ENCODE data around the gene CLDN10. TPM values are rescaled to one million over a fixed set of nuclear protein-coding genes. Genes with fewer than 3 reads are reported as not detected.

The CLDN10 gene
- total RNA-seq, 1 experiment from 2014 or later = 10.5 TPM

DNA sequence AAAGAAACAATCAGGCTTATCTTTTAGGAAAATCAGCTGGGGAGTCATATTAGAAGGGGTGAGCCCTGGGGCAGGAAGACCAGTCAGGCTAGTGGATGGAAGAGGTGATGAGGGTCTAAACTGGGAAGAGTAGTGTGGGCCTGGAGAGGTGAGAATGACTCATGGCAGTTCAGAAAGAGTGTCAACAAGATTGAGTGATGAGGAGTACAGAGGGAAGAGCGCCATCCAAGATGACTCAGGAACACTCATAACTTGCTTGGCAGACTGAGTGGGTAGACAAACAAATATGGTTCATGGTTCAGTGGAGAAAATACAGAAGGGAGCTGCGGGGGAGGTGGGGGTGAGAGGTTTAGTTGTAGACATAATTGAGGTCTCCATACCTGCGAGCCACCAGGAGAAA lies 17.3 kb upstream of the CLDN10 start:
- ATAC-seq = peak; percentile 93

DNA sequence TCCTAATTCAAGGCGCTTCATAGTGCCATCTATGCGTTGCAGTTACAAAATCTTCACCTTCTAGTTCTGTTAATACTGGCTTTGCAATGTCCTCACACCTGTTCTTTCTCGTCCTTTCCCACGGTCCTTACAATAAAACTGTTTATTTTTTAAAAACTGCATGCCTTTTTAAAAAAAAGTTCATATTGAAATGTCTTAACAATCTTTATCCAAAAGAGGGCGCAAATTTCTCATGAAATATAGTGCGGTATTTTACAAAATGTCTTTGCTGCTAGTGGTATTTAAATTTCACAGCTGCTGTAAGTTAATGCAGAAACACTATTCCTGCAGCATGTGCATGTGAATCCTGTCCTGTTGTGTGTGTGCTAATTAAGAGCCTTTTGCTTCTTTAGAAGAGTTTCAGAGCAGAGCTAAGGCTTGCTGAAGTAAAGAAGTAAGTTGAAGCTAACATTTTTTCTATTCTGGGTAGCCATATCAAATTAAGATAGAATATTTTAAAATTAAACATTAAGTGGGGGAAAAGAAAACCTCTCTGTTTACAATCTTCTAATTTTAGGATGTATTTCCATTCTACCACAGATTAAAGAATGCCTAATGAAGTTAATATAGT lies 15.8 kb upstream of the CLDN10 start:
- DNase-seq (ENCODE audit: low read depth, low spot score) (no peak), ATAC-seq (no peak)
- TF ChIP-seq, protein P1, sequence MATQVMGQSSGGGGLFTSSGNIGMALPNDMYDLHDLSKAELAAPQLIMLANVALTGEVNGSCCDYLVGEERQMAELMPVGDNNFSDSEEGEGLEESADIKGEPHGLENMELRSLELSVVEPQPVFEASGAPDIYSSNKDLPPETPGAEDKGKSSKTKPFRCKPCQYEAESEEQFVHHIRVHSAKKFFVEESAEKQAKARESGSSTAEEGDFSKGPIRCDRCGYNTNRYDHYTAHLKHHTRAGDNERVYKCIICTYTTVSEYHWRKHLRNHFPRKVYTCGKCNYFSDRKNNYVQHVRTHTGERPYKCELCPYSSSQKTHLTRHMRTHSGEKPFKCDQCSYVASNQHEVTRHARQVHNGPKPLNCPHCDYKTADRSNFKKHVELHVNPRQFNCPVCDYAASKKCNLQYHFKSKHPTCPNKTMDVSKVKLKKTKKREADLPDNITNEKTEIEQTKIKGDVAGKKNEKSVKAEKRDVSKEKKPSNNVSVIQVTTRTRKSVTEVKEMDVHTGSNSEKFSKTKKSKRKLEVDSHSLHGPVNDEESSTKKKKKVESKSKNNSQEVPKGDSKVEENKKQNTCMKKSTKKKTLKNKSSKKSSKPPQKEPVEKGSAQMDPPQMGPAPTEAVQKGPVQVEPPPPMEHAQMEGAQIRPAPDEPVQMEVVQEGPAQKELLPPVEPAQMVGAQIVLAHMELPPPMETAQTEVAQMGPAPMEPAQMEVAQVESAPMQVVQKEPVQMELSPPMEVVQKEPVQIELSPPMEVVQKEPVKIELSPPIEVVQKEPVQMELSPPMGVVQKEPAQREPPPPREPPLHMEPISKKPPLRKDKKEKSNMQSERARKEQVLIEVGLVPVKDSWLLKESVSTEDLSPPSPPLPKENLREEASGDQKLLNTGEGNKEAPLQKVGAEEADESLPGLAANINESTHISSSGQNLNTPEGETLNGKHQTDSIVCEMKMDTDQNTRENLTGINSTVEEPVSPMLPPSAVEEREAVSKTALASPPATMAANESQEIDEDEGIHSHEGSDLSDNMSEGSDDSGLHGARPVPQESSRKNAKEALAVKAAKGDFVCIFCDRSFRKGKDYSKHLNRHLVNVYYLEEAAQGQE (IDR thresholded peaks at IDR 0.05; ENCODE audit: insufficient read depth in 1 of 2, low read depth in 2 of 2, low read length in 1 of 2) = no peak
- TF ChIP-seq, protein P2, sequence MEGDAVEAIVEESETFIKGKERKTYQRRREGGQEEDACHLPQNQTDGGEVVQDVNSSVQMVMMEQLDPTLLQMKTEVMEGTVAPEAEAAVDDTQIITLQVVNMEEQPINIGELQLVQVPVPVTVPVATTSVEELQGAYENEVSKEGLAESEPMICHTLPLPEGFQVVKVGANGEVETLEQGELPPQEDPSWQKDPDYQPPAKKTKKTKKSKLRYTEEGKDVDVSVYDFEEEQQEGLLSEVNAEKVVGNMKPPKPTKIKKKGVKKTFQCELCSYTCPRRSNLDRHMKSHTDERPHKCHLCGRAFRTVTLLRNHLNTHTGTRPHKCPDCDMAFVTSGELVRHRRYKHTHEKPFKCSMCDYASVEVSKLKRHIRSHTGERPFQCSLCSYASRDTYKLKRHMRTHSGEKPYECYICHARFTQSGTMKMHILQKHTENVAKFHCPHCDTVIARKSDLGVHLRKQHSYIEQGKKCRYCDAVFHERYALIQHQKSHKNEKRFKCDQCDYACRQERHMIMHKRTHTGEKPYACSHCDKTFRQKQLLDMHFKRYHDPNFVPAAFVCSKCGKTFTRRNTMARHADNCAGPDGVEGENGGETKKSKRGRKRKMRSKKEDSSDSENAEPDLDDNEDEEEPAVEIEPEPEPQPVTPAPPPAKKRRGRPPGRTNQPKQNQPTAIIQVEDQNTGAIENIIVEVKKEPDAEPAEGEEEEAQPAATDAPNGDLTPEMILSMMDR (IDR thresholded peaks at IDR 0.05) = peak; percentile 48; the same call in 1 of the 2 replicates
- Histone ChIP-seq H3K27ac (ENCODE audit: low read length) (no peak overlapping the region), H3K36me3 (ENCODE audit: control insufficient read depth, insufficient read depth, low read length) (no peaks in the 10 kb centered on the region), H3K4me1 (ENCODE audit: control insufficient read depth, insufficient read depth, low read length) (peaks cover 39% of the 10 kb centered on the region), H3K27me3 (ENCODE audit: control insufficient read depth, insufficient read depth, low read length) (no peaks in the 10 kb centered on the region), H3K4me3 (ENCODE audit: low read depth in 2 of 2, low read length in 2 of 2) (no peak overlapping the region), H3K9me3 (ENCODE audit: control insufficient read depth, insufficient read depth, low read depth, low read length) (no peaks in the 10 kb centered on the region)
- ChIA-PET CTCF (interaction anchor here (0.7 kb wide), 1 partner anchor 49 kb away, joined by 3 read pairs; no protein-coding TSS in a partner anchor), POLR2A (no interaction called here)
- in situ Hi-C loops (cut with HindIII; ENCODE audit: low pct_unique_long_range_greater_than_20kb, low sequenced_read_pairs) = no loop called here
- intact Hi-C loops (cut with micrococcal nuclease; ENCODE audit: unreplicated experiment) = loop anchor here (10.0 kb wide), 1 partner anchor 298 kb away; no protein-coding TSS in a partner anchor
- no TSS peak for BruUV-seq (replicated peaks)

More for the DNA sequence above, 17.3 kb upstream of the CLDN10 start:
- CTCF ChIA-PET = no interaction called here
- peaks cover 33% of the 10 kb centered on the region for H3K4me1 ChIP-seq (ENCODE audit: control insufficient read depth, insufficient read depth, low read length)
- TF ChIP-seq, protein P1 (IDR thresholded peaks at IDR 0.05; ENCODE audit: insufficient read depth in 1 of 2, low read depth in 2 of 2, low read length in 1 of 2) = no peak
- TF ChIP-seq TCF7L2 (IDR thresholded peaks at IDR 0.05; ENCODE audit: low read depth, low read length) (peak; percentile 64; the same call in 1 of the 2 replicates), POLR2AphosphoS5 (IDR thresholded peaks at IDR 0.05; ENCODE audit: low read depth, low read length) (peak; percentile 81; the same call in 1 of the 2 replicates)
- TF ChIP-seq, protein P2 (IDR thresholded peaks at IDR 0.05) = no peak
- in situ Hi-C loops (cut with HindIII; ENCODE audit: low pct_unique_long_range_greater_than_20kb, low sequenced_read_pairs) = no loop called here
- peak; percentile 84 for DNase-seq (ENCODE audit: low read depth, low spot score)
- H3K9me3 ChIP-seq (ENCODE audit: control insufficient read depth, insufficient read depth, low read depth, low read length) = no peaks in the 10 kb centered on the region
- POLR2A ChIA-PET = no interaction called here
- H3K4me3 ChIP-seq (ENCODE audit: low read depth in 2 of 2, low read length in 2 of 2) = no peak overlapping the region
- H3K36me3 ChIP-seq (ENCODE audit: control insufficient read depth, insufficient read depth, low read length) = no peaks in the 10 kb centered on the region
- BruUV-seq (replicated peaks) = no TSS peak
- intact Hi-C loops (cut with micrococcal nuclease; ENCODE audit: unreplicated experiment) = loop anchor here (10.0 kb wide), 1 partner anchor 300 kb away; no protein-coding TSS in a partner anchor
- no peaks in the 10 kb centered on the region for H3K27me3 ChIP-seq (ENCODE audit: control insufficient read depth, insufficient read depth, low read length)
- H3K27ac ChIP-seq (ENCODE audit: low read length) = peak overlapping the region; percentile 72
